GM21723 (cell line): ENCODE results near the gene KLK15.
A peak's percentile ranks its signal among the peaks of the same experiment; 100 is the strongest.

ENCODE experiments used
- ATAC-seq: cut with Tn5 transposase; IDR thresholded peaks from one replicate; pipeline ENCODE4 v1.9.1; 2021; ENCODE audit warnings: mild to moderate bottlenecking, moderate library complexity; ENCODE audit not compliant: unreplicated experiment

KLK15 gene

DNA sequence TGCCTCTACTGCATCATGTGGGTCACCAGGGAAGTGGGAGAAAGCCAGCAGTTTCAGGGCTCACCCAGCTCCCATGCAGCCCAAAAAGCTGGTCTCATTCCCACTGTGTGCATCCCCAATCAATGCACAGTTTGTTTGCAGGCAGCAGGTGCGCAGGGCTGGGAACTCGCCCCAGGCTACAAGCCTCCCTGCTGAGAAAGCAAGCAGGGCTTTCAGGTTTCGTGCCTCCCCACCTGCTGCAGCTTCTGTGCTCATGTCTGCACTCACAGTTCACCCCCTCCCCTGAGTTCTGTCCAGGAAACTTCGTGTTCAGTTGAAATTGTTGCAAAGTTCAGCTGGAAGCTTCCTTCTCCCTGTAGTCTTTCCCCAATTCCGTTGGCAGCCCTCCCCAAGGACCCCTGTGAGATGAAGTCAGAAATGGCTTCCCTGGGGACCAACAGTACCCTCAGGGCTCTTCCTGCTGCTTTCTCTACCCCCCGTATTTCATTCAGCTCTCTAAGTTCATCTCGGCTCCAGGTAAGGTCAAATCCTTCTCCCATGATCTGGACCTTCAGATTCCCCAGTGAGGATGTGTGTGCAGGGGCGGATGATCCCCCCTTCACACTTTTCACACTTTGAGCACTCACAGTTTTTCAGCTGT, 11.0 kb upstream of the KLK15 start:
- ATAC-seq, result no peak

DNA sequence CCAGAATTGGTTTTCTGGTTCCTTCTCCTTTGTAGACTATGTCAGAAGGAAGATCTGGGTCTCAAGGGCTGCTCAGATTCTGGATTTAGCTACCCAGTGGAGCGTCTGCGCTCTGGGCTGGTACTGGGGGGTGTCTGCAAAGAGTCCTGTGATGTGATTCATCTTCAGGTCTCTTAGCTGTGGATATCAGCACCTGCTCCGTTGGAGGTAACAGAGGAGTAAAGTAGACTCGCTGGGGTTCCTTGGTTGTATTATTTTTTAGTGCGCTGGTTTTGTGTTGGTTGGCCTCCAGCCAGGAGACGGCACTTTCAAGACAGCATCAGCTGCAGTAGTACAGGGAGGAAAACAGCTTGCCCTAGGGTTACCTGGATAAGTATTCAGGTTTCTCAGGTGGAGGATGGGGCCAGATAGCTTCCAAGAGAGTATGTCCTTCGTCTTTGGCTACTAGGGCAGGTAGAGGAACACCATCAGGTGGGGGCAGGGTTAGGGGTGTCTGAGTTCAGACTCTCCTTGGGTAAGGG, 10.4 kb upstream of the KLK15 start:
- no peak for ATAC-seq

DNA sequence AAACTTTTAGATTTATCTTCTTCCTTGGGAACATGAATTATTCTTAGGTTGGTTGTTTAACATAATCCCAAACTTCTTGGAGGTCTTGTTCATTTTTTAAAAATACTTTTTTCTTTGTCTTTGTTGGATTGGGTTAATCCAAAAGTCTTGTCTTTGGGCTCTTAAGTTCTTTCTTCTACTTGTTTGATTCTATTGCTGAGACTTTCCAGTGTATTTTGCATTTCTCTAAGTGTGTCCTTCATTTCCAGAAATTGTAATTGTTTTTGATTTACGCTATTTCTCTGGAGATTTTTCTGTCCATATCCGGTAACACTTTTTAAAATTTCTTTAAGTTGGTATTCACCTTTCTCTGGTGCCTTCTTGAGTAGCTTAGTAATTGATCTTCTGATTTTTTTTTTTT, 9.8 kb upstream of the KLK15 start:
- ATAC-seq, result no peak

DNA sequence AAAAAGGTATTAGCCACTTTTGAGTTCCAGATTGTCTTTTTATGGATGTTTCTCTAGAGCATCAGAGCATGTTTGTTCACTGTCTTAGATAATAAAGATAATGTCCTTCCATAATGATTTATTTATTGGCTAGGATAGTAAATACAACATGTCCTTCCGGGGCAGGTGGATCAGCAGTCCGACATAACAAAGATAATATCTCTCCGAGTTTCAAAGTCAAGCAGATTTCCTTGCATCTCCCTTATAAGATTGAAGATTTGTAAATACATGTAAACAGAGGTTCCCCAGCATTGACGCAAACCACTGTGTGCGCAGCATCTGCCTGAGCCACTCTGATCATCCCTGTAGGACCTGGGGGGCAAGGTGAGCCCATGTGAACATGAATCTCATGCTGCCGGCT, 8.8 kb upstream of the KLK15 start:
- no peak for ATAC-seq

DNA sequence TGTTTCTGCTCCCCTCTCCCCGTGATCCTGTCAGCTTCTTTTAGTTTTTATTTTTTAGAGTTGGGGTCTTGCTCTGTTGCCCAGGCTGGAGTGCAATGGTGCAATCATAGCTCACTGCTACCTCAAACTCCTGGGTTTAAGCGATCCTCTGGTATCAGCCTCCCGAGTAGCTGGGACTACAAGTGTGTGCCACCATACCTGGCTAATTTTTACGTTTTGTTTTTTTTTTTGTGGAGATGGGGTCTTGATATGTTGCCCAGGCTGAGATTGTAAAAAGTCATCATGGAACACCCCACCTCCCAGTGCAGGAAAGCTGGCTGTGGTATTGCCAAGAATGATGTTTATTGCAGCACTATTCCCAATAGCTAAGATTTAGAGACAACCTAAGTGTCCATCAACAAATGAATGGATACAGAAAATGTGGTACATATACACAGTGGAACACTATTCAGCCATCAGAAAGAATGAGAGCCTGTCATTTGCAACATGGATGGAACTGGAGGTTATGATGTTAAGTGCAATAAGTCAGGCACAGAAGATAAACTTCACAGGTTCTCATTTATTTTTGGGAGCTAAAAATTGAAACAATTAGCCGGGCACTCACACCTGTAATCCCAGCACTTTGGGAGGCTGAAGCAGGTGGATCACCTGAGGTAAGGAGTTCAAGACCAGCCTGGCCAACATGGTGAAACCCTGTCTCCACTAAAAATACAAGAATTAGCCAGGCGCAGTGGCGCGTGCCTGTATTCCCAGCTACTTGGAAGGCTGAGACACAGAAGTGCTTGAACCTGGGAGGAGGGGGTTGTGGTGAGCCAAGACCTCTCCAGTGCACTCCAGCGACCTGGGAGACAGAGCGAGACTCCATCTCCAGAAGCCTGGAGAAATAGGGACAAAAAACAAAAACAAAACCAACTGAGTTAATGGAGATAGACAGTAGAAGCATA, 6.6 kb upstream of the KLK15 start:
- ATAC-seq, result no peak

DNA sequence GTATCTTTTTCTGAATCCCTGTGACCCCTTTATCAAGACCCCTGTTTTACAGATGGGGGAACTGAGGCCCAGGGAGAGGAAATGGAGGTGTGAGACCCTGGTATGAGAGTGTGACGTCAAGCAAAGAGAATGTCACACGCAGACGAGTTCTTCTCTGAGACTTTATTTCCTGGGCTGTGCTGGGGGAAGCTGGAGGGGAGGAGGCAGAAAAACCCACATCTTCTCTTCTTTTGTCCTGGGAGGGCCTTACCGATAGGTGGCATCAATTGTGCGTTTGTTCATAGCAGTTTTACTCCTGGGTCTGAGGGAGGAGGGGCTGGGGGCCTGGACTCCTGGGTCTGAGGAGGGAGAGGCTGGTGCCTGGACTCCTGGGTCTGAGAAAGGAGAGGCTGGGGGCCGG, 4.9 kb upstream of the KLK15 start:
- ATAC-seq, result no peak

DNA sequence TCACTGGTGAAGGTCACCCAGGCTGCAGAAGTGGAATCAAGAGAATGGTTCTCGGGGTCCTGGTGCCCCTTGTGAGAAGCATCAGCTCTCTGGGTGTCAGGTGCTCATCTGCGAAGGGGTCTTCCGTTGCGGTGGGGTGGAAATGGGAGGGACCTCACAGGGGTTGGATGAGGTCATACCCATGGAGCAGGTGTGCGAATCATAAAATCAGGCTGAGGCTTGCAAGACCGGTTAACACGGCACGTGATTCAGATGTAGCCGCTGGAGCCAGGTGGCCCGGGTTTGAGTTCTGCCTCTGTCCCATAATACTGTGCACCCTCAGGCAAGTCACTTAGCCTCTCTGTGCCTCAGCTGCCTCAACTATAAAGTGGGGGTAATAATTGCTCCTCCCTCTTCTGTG, 3.9 kb upstream of the KLK15 start:
- no peak for ATAC-seq

DNA sequence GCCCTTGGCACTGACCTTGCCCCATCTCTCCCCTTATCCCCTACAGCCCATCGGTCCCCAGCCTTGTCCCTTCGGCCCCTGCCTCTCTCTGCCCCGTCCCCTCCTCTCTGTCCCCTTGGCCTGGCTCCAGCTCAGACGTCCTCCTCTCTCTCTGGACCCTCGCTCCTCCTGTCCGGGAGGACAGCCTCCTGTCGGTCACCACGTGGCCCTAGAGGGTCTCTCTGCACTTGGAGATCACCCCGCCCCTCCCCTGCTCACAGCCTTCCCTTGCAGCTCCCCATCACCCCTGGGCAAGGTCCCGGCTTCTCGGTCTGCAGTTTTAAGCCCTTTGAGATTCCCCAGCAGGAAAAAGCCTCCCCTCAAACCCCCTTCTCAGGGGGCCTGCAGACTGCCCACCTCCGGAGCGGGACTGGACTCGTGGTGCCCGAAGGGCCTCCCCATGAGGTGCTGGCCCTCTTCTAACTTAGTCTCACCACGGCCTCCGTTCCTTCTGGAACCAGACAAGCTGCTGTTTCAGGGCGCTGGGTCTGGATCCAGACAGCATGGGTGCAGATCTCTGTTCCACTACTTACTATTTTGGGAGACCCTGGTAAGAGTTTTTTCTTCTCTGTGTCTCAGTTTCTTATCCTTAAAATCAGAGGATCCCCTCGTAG, 3.3 kb upstream of the KLK15 start:
- ATAC-seq, result no peak

DNA sequence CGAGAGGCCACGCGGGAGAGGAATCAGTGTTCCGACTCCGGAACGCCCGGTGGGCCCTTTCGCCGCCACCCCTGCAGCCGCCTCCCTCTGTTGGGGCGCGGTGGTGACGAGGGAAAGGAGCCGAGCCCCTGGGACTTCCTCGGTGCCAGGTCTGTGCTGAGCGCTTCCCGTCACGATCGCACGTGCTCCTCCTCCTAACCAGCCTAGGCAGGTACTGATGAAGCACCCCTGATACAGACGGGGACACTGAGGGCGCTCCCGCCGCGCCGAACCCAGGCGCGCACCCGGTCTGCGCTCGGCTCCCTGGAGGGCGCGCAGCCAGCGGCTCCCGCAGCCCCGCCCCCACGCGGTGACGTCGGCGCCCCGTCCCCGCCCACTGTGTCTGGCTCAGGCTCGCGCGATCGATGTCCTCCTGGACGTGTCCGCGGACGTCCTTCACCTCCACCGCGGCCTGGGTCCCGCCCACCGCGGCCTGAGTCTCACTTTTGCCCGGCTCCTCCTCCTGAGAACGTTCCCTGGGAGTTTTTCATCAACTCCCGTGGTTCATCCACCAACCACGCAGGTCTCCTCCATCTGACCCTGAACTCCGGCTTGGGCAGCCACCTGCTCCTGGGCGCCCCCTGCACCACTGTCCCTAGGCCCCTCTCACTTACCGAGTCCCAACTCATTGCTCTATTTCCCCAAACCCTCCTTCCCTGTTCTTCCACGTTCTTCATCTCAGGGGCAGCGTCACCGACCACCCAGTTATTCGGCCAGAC, 2.6 kb upstream of the KLK15 start:
- peak; percentile 89 for ATAC-seq

DNA sequence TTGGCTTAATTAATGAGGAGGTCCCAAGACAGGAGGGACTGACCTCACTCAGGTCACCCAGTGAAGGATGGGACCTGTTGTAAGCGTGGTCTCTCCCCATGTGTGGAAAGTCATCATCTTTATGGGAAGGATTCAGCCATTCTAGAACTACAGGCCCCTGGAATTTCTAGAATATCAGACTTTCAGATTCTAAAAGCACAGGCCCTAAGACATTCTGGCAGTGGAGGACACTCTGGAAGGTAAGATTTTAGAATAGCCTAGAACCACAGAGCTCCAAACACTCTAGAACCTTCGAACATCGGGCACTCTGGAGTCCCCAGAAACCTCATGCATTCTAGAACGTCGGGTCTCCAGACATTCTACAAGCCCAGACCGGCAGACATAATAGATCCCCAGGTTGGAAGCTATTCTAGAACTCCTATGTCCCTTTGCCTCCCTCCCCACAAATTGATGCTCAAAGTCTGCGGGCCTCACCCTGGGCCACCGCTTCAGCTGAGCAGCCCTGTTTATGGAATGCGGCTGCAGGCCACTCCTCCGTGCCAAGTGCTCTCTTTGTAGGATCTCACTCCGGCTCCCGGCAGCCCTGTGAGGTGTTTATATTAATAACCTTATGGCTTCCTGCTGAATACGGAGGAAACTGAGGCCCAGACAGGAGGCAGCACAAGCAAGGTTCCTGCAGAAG, 1.9 kb upstream of the KLK15 start:
- ATAC-seq, result no peak

DNA sequence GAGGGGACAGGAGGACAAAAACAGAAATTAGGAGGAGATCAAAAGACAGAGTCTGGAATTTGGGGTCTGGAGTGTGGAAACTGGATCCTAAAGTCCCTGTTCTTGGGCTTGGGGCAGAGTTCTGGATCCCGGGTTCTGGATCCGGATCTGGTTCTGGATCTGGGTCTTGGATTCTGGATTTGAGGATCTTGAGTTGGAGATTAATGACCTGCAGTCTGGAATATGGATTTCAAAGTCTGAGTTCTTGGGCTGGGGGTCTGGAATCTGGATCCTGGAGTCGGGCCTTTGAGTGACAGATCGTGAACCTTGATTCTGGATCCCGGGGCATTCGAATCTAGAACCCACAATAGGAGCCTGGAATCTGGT, 411 bp upstream of the KLK15 start:
- ATAC-seq, result no peak

DNA sequence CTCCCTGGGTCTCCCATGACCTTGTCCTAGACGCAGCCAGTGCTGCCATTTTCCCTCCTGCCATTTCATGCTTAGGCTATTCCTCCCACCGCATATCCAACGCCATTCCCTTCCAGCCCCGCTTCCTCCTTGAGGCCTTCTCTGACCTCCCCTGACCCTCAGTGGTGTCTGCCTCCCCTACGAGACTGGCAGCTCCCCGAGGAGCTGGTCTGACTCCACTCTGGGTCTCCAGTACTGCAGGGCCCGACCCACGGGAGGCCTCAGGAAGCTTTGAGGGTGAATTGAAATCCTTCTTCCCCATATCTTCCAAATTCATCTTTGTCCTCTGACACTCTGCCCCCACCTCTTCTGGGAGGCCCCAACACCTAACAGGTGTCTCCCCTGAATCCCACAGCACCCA, 708 bp downstream of the KLK15 start:
- no peak for ATAC-seq

DNA sequence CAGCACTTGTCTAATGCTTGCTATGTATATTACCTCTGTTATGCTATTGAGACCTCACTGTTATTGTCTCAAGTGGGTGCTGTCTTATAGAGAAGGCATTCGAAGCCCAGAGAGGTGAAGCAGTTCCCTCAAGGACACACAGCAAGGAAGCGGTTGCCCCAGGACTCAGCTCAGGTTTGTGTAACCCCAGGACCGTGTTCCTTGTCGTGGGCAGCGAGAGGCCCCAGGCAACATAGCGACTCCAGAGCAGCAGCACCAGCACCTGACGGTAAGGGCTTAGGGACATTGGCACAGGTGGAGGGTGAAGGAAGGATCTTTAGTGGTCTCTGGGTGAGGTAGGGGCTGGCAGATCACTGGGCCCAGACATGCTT, 2.4 kb downstream of the KLK15 start:
- ATAC-seq, result no peak

DNA sequence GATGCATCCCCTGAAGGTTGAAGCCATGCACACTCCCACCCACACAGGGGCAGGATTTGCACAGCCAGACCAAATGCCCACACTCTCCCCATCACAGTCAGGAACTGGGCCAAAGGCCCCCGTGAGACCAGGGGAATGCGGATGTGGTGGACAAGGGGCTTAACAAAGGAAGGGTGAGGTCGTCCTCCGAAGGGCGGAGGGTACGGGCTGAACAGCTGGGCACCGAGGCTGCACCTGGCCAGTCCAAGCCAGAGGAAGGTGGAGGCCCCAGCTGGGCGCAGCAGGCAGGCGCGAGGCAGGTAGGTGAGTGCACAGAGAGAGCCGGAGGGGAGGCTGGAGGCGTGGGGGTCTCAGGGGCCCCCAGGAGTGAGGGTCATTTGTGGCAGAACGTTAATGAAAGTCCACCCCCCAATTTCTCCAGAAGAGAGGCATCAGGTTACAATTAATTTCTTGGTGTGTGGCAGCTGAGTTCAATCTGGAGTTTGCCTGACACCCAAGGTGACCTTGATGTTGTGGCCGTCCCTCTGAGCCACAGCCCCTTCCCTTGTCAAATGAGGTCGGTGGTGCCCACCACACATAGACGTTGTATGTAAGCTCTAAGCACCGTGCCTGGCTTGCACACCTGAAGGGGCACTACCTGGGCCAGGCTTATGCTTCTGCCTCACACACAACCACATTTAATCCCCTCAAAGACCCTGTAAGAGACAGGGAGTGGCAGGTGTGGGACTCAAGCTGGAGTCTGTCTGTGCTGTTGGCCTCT, 2.9 kb downstream of the KLK15 start:
- ATAC-seq, result no peak

DNA sequence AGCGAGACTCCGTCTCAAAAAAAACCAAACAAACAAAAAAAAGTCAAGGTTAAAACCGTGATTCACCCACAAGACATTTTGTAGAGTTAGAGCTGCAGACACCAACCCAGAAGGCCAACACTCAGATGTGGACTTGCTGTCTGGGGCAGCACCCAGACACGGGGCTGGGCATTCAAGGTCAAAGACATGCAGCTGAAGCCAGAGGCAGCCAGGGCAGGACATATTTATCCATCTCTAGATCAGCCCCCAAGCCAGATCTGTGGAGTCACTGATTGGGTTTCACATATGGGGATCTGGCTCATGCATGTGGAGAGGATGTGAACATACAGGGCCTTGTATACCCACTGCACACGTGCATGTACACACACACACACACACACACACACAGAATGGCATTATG, 3.6 kb downstream of the KLK15 start:
- no peak for ATAC-seq

DNA sequence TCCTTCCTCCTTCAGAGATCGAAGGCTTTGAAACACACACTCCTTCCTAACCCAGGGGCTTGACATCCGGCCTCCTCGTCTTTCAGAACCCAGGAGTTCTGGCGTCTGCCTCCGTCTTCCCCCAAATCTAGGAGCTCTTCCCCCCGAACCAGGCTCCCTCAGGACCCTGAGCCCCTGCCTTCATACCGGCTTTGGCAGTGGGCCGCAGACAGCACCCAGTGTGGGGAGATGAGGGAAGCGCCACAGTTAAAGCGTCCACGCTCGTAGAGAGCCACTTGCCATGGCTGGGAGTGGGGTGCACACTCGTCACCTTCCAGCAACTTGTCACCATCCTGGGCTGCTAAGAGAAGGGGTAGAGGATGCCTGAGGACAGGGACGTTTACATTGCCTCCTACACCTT, 5.9 kb downstream of the KLK15 start:
- ATAC-seq, result no peak

DNA sequence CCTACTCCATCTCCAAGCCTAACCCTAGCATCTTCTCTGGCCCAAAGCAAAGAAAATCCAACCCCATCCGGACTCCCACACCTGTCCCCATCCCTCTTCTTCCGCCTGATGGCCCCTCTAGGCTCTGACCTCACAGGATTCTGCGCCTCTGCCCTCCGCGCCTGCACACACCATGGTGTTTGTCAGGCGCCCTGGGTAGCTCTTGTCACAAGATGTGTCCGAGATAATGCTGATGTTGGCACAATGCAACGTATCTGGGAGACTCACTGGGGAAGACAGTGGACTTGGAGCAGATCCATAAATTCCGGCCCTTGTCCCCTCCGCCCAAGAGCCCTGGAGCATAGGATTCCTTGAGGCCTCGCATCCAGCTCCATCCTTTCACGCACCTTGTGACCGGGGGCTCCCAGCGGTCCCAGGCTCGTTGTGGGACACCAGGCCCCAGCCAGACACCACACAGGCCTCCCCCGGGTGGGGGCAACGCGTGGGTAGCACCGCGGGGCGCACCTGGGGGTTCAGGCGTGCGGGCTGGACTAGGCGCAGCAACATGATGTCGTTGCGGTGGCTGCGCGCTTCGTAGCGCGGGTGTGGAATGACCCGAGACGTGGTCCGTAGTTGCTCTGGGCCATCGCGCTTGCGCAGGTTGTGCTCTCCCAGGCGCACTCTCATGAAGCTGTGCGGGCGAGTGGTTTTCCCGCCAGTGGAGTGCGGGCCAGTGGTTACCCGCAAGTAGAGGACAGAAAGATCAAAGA, 6.7 kb downstream of the KLK15 start:
- ATAC-seq, result no peak

DNA sequence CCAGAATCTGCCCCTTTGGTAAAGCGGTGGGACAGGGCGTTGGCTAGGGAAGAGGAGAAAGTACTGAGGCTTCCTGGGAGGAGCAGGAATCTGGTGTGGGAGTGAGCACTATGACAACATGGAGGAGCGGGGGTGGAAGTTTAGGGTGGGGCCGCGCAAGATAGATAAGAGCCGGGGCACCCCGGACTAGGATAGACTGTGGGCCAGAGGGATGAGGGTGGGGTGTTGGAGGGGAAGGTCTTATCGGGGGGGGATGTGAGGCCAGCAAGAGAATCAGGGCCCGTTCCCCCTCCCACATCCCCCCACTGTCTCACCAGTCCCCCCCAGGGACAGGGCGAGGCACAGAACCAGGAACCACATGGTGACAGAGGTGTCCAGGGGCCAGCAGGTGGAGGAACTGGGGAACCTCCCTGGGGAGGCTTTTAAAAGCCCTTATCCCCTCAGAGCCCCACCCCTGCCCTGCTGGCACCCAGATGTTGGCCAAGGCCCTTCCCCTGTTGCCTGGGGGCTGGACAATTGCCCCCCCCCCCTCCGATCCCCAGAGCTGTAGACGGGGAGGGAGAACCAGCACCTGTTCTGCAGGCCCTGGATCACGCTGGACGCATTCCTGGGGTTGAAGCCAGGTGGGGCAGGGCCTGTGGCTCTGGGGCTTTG, 9.9 kb downstream of the KLK15 start, which contains the start of gene KLK1:
TSS of gene KLK1 (minus strand) at position 399 of the 654 bp plus-strand sequence. CDS start at position 360, 39 bp downstream.
- no peak for ATAC-seq
